Measurements from ENCODE around the gene CLEC9A. TPM values are rescaled to one million over a fixed set of nuclear protein-coding genes. Genes with fewer than 3 reads are reported as not detected.
A peak's percentile ranks its signal among the peaks of the same experiment; 100 is the strongest.

The CLEC9A gene
- total RNA-seq, 1 donor from 2014 or later = not detected

- no peak overlapping the region for H3K4me3 Mint-ChIP-seq (ENCODE audit: low read depth)
- no peak for TF ChIP-seq CTCF (IDR thresholded peaks at IDR 0.05; ENCODE audit: unreplicated experiment)
- H3K9me3 Mint-ChIP-seq (ENCODE audit: low read depth) = no peaks in the 10 kb centered on the region
- peaks cover 7% of the 10 kb centered on the region for H3K4me1 Mint-ChIP-seq (ENCODE audit: low read depth)
- H3K27me3 Mint-ChIP-seq = peaks cover 4% of the 10 kb centered on the region
- DNase-seq (ENCODE audit: low spot score, unreplicated experiment) = no peak
- H3K36me3 Mint-ChIP-seq (ENCODE audit: insufficient read depth) = no peaks in the 10 kb centered on the region
- no peak overlapping the region for H3K27ac Mint-ChIP-seq
Measured at GRCh38 chr12:10012630-10013330, 17.7 kb upstream of the CLEC9A start.

DNA sequence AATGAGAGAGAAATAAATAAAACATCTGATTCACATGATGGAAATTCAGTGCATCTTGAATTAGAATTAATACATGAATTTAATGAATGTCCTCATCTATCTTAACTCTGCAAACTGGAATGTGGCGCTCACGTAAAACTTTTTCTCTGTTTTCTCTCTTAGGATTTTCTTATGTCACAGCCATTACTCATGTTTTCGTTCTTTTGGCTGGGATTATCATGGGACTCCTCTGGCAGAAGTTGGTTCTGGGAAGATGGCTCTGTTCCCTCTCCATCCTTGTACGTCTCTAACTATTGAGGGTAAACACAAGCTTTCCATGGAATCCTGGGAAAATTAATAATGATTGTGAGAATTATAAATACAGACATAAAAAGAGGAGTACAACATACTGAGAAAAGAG lies 15.0 kb upstream of the CLEC9A start:
- no peak for TF ChIP-seq CTCF (IDR thresholded peaks at IDR 0.05; ENCODE audit: unreplicated experiment)
- peaks cover 7% of the 10 kb centered on the region for H3K4me1 Mint-ChIP-seq (ENCODE audit: low read depth)
- peaks cover 4% of the 10 kb centered on the region for H3K27me3 Mint-ChIP-seq
- DNase-seq (ENCODE audit: low spot score, unreplicated experiment) = no peak
- H3K4me3 Mint-ChIP-seq (ENCODE audit: low read depth) = no peak overlapping the region
- no peak overlapping the region for H3K27ac Mint-ChIP-seq
- H3K9me3 Mint-ChIP-seq (ENCODE audit: low read depth) = no peaks in the 10 kb centered on the region
- no peaks in the 10 kb centered on the region for H3K36me3 Mint-ChIP-seq (ENCODE audit: insufficient read depth)

- H3K36me3 Mint-ChIP-seq (ENCODE audit: insufficient read depth) = no peaks in the 10 kb centered on the region
- DNase-seq (ENCODE audit: low spot score, unreplicated experiment) = no peak
- H3K27me3 Mint-ChIP-seq = no peaks in the 10 kb centered on the region
- peak overlapping the region; percentile 2 for H3K27ac Mint-ChIP-seq
- no peaks in the 10 kb centered on the region for H3K9me3 Mint-ChIP-seq (ENCODE audit: low read depth)
- H3K4me3 Mint-ChIP-seq (ENCODE audit: low read depth) = no peak overlapping the region
- no peak for TF ChIP-seq CTCF (IDR thresholded peaks at IDR 0.05; ENCODE audit: unreplicated experiment)
- H3K4me1 Mint-ChIP-seq (ENCODE audit: low read depth) = peaks cover 7% of the 10 kb centered on the region
Measured at GRCh38 chr12:10016881-10017280, 13.6 kb upstream of the CLEC9A start.

DNA sequence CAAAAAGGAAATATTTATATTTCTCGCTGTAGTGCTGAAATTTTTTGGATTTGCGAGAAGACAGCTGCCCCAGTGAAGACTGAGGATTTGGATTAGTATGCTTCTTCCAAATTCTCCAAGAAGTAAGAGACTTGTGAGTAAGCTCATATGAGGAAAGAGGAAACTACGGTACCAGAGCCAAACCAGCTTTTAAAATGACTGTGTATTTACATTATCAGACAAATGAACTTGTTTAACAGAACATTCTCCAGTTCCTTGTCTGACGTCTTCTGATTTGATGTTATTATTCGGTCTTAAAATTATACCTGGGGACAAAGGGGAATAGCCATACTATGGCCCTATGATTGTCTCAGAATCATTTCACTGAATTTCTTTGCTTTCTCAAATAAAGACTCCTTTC lies 12.1 kb upstream of the CLEC9A start:
- no peaks in the 10 kb centered on the region for H3K9me3 Mint-ChIP-seq (ENCODE audit: low read depth)
- no peaks in the 10 kb centered on the region for H3K36me3 Mint-ChIP-seq (ENCODE audit: insufficient read depth)
- H3K4me3 Mint-ChIP-seq (ENCODE audit: low read depth) = no peak overlapping the region
- no peak for DNase-seq (ENCODE audit: low spot score, unreplicated experiment)
- no peaks in the 10 kb centered on the region for H3K27me3 Mint-ChIP-seq
- no peak for TF ChIP-seq CTCF (IDR thresholded peaks at IDR 0.05; ENCODE audit: unreplicated experiment)
- H3K4me1 Mint-ChIP-seq (ENCODE audit: low read depth) = peaks cover 7% of the 10 kb centered on the region
- H3K27ac Mint-ChIP-seq = no peak overlapping the region

GRCh38 chr12:10021342-10021741 lies 9.1 kb upstream of the CLEC9A start:
- no peaks in the 10 kb centered on the region for H3K36me3 Mint-ChIP-seq (ENCODE audit: insufficient read depth)
- no peak overlapping the region for H3K27ac Mint-ChIP-seq
- TF ChIP-seq CTCF (IDR thresholded peaks at IDR 0.05; ENCODE audit: unreplicated experiment) = no peak
- no peak overlapping the region for H3K4me3 Mint-ChIP-seq (ENCODE audit: low read depth)
- H3K4me1 Mint-ChIP-seq (ENCODE audit: low read depth) = peaks cover 7% of the 10 kb centered on the region
- H3K9me3 Mint-ChIP-seq (ENCODE audit: low read depth) = no peaks in the 10 kb centered on the region
- no peak for DNase-seq (ENCODE audit: low spot score, unreplicated experiment)
- H3K27me3 Mint-ChIP-seq = no peaks in the 10 kb centered on the region

All from progenitor cell of endocrine pancreas (in vitro differentiated cells).